Smooth muscle cell of the brain vasculature (primary cell): ENCODE data around the gene MRPL34.

ENCODE experiments used
- DNase-seq: peaks from one replicate; pipeline ENCODE4 v3.0.0-alpha.2; 2012; ENCODE audit warnings: low read depth, low spot score

MRPL34 gene

DNA sequence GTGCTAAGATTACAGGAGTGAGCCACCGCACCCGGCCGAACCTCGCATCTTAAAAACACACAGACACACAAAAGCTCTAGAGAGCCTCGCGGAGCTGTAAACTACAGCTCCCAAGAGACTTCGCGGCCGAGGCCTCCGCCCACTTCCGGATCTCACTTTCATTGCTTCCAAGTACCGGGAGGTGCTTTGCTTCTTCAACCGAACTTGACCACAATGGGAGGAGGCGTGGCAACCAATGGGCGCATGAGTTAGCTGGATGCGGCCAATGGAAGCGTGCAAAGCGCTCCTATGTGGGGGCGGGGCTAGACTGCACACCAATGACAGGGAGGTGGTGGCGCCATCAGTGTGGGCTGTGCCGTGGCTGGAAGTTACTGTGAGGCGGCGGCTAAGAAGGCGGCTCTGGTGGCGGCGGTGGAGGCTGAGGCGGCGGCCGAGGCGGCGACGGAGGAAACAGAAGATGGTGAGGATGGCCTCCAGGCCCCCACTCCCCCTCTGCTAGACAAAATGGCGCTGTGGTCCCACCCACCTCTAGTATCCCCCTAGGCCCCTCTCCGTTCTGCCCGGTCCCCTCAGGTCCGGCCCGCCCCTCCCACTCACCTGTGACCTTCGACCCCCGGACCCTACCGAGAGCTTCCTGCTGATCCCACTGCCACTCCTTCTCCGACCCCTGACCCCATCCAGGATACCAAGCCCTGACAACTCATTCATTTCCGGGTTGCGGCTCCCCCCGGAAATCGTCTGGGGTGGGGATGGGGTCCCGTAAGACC, 3.7 kb downstream of the MRPL34 start, which contains the start of gene DDA1:
DDA1 (plus strand) TSS at position 366 of the 767 bp plus-strand sequence; CDS start at position 458, 92 bp downstream.
- peak; percentile 100 for DNase-seq

DNA sequence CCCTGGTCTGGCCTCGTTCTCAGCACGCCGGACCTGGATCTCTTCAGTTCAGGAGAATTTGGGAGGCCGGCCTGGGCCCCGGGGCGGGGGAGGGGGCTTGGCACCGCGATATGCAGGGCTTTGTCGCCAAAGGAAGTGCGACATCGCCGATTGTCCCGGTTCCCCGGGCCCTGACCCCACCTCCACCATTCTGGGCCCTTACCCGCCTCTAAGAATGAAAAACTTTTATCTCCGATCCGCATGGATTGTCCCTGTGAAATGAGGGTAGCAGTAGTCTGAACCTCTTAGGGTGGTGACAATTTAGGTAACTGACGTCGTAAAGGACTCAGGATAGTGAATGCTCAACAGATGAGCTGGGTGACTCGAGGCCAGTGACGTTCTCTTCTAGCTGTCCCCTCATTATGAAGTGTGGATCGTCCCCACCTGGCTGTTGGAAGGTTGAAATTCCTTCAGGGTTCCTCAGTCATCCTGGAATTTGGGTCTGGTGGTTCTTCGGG, 4.3 kb downstream of the MRPL34 start:
- no peak for DNase-seq

DNA sequence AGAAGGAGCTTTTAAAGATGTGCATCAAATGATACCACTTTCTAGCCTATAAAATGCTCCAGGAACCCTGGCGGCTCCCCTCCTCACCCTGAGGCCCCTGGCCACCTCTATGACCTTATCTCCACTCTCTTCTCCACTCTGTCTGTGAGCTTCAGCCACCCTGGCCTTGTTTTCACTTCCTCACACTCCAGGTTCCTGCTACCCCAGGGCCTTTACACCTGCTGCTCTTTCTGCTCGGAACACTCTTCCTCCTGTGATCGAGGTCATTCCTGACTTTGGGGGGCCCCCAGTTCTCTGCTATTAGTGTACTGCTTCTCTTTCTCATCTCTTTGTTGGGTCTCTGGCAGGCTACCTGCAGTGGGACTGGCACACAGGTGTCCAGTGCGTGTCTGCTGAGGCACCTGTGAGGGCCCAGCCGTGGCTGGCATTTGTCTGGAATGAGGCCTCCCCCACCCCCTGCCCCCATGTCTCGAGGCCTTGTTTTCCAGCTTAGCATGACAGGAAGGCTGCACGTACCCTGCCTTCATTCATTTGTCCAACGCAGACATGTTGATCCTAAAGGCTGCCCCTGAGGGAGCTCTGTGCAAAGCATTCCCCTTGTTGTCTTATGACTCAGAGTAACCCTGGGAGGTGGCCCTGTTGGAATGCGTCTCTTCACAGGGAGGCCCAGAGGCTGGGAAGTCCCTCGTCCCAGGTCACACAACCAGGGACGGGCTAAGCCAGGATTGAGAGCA, 6.0 kb downstream of the MRPL34 start:
- no peak for DNase-seq

DNA sequence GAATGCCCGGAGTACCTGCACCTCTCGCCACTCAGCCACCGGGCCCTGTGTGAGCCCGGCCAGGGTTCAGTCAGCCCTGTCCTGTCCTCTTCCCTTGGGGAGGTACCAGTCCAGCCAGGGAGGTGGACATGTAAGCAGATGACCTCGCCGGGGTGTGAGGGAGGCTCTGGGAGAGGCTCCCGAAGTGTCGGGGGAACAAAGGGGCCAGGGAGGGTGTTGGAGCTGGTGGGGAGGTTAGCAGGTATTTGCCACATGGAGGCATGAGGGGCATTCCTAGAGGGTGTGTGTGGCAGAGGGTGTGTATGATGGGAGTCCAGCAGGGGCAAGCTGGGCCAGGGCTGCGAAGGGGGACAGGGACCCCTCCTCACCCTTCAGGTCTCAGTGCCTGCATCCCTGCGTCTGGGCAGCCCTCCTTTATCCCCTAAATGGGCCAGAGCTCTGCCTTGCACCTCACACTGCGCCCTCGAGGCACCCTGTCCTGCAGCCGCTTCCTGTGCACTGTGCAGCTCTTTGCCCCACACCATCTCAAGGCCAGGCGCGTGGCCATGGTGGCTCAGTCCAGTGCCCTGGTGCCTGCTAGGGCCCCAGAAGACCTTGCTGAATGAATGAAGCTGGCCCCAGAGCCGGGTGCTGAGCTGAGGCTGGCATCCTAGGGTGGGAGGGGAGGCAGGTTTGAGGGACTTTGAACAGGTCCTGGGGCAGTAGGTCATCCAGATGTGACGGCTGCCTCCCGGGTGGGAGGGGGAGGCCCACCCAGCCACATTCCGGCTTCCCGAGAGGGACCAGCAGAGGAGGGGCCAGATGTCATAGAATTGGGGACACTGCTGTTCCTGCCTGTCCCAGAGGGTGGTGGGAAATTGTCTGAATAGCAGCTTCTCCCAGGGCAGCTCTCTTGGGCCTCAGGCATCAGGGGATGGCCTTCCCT, 6.8 kb downstream of the MRPL34 start:
- DNase-seq: no peak

DNA sequence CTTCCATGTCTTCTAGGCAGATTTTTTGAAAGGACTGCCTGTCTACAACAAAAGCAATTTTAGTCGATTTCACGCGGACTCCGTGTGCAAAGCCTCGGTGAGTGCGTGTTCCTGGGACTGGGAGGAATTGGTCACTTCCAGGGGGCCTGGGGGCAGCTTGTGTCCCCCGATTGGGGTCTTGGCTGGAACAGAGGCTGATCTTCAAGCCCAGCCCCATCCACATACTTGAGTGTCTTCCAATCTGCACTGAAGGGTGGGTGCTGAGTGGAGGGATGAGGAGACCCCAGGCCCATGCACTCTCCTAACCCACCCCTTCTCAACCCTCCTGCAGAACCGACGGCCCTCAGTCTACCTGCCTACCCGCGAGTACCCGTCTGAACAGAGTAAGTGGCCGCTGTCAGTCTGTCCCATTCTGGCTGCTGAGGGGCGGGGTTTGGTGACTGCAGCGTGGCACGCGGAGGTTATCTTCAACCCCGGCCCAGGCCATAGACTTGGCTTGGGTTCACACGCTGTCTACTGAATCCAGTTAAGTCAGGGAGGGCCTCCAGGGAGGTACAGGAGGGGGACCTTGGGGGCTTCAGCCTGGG, 8.4 kb downstream of the MRPL34 start:
- no peak for DNase-seq

DNA sequence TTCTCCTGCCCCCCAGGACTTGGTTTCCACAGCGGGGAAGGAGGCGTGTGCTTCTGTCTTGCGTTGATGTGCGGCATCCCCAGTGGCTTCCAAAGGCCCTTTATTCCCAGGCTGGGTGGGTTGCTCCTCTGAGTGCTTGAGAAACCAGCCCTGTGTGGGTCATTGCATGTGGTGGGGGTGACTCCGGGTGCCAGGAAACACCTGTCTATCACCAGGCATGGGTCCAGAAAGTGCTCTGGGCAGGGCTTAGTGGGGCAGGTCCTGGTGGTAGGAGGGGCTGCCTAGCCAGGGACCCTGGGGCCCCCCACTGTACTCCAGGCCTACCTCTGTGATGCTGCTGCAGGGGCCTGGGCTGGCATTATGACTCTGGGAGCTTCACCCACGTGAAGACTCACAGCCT, 13.3 kb downstream of the MRPL34 start:
- DNase-seq: no peak

DNA sequence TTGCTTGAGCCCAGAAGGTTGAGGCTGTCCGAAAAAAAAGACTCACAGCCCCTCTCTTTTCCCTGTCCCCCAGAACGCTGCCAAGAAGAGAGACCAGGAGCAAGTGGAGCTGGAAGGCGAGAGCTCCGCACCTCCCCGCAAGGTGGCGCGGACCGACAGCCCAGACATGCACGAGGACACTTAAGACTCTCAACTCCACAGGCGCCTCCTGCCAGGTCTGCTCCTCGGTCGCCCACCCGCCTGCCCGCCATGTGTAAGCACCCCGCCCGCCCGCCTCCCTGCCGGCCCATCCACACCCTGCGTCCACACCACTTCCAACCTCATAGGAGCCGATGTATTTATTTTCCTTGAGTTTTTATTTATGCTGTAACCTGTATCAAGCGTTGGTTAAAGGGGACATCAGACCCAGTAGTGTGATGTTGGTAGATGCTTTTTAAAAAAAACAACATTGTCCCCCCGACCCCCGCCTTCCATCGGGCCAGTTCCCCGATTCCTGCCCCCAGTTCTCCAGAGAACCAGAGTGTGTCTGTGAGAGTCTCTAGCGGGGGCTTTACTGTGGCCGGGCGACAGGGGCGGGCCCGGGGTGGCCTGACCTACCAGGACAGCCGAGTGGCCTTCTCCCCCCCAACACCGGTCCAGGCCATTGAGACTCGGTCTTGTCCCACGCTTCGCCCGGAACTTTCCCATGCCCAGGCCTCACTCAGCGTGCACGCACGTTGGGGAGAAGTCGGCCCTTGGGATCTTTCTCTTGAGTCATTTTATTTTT, 14.0 kb downstream of the MRPL34 start:
- no peak for DNase-seq

DNA sequence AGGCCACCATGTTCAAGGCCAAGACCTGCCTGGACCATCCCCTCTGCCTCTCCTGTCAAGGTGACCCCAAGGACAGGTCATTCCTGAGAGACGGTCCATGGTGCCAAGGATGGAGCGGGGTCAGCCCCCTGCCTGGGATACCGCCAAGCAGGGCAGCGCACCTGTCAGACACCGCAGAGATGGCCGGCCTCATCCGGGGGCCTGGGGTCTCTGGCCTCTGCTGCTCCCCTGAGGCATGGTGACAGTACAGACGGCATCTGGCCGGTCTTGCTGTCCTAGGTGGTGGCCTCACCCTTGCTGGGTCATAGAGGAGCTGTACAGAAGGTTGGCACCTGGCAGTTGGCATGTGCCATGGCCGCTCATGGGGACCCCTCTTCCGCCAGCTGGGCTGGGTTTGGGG, 14.8 kb downstream of the MRPL34 start:
- no peak for DNase-seq

DNA sequence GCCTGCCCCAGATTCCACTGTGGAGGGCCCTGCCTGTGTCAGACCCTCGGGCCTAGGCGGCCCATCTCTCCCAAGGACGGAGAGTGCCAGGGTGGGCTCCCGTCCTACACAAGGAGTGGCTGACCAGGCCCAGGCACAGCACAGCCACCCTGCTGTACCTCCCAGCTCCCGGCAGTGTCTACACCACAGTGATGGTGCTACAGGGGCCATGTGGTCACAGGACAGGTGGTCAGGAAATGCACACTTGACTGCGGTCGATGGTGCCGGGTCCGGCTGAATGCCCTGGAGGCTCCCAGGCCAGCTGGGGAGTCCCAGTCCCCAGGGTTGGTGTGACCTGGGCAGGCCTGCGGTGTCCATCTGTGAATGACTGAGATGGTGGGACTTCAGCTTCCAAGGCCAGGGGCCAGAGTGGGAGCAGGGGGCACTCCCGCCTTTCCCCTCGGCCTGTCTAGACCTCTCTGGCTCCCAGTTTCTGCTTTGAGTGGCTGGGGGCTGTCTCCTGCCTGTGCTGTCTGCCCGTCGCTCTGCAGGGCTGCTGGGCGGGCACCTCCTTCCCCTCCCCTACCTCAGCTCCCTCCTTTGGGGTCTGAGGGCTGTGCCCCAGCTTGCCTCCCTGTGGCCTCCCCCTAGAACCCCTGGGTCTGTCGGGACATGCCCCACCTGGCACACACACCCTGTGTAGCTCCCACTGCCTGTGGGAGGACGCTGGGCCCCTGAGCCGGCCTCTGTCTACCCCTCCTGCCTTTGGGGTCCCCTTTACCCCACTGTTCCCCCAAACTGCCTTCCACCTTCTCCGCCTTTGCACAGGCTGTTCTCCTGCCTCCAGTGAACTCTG, 16.2 kb downstream of the MRPL34 start:
- no peak for DNase-seq

DNA sequence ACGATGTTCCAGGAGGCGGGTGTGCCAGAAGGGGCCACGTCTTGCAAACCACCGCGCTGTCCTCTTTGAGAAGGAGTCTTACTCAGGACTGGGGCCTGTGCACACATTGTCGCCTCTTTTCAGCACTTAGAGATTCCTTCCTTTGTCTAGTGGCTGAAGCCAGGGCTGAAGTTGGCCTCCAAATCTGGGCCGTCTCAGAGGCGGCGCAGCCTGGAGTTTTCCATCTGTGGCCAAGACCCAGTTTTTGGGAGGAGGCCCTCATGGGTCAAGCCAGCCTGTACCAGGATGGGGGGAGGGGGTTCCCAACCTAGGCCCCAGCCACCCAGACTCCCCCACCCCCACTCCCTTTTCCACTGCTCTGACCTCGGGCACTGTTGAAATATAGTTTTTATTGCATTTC, 17.2 kb downstream of the MRPL34 start:
- no peak for DNase-seq

DNA sequence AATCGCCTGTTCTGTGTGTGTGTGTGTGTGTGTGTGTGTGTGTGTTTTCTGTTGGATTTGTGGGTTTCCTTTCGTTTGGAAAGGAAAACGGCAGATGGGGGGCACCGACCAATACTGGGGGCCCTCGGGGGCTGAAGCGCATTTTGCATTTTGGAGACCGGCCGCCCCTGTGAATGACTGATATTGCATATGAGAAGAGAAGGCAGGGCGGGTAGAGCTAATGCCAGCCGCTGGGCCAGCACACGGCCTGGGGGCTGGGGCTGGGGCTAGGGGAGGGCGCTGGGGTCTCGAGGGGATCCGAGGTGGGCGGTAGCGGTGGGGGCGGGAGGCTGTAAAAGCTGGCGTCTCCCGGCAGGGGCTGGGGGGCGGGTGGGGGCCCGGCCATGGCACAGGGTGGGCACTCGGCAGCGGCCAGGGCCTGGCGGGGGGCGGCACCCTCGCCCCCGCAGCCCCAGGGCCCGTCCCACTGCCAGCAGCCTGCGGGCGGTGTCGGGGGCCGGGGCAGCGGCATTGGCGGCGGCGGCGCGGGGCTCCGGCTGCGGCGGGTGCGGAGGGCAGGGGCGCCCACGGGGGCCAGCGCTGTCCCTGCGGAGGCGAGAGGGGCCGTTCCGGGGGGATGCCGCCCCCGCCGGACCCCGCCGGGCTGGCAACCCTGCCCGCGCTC, 17.8 kb downstream of the MRPL34 start:
- no peak for DNase-seq

DNA sequence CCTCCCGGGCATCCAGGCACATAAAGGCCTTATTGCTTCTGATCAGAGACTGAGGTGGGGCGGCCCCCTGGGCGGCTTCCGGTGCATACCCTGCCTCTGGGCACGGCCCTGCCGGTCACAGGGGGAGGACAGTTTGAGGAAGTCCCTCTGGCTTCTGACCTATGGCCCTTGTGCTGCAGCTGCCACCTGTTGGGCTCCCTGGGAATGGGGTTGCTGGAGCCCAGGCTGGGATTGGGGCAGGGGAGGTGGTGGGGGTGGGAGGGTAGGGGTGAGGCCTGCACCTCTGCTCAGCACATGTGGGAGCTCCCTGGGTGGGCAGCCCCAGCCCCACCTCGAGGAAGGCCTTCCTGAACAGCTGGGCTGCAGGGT, 18.3 kb downstream of the MRPL34 start:
- DNase-seq: no peak

DNA sequence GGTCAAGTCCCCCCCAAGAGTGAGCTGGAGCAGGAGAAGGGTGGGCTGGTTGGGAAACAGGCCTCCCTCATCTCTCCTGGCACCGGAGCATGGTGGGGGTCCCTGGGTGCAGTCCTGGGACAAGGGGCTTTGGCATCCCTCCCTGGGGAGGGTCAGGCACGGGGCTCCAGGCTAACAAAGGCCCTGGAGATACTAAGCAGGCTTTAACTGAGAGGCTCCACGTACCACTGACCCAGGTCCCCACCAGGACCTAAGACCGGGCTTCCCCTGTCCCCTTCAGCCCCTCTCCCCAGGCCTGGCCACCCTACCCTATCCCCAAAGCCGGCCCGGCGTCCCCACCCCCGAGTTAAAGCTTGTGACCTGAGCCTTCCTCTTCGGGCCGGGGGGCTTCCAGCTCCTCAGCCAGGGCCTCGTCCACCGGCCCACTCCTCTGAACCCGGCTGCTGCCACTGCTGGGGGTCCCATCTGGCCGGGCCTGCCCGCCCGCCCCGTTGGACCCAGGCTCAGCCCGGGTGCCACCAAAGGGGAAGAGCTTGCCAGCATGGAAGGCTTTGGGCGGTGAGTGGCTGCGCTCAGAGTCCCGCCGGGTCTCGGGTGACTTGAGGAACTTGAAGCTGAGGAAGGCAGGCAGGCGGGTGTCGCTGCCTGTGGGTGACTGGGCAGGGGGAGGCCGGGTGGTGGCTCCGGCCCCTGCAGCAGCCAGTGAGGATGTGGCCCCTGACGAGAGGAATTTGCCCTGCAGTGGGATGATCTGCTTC, 18.9 kb downstream of the MRPL34 start:
- DNase-seq: no peak

DNA sequence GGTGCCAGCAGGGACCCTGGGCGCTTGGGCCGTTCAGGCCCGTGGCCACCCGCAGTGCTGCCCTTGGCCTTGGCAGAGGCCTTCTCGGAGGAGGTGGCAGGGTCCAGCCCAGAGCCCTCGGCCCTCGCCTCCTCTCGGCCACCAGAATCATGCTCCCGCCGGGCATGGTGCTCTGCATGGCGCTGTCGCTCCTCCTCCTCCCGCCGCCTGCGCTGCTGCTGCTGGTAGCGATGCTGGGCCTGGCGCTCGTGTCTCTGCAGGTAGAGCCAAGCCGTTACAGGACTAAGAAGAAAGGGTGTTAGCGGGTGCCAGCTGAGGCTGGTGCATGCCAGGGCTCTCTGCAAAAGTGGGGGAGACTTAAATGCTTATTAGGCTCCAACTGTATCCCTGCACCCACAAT, 19.5 kb downstream of the MRPL34 start:
- no peak for DNase-seq

DNA sequence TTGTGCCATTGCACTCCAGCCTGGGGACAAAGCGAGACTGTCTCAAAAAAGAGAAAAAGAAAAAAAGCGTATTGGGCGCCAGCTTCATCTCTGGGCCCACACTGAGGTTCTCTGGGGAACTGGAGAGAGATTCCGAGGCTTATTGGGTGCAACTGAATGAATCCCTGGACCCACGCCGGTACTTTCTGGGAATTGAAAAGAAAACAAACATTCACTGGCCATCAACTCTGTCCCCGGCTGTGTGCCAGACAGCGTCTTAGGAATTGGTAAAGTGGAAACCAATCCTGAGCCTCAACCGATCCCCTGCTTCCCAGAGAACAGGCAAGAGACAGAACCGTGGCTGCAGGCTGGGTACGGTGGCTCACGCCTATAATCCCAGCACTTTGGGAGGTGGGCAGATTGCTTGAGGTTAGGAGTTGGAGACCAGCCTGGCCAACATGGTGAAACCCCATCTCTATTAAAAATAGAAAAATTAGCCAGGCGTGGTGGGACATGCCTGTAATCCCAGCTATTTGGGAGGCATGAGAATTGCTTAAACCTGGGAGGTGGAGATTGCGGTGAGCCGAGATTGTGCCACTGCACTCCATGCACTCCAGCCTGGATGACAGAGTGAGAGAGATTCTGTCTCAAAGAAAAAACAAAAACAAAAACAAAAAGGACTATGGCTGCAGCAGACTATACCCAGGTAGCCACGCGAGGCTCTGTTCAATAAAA, 20.4 kb downstream of the MRPL34 start:
- DNase-seq: no peak

DNA sequence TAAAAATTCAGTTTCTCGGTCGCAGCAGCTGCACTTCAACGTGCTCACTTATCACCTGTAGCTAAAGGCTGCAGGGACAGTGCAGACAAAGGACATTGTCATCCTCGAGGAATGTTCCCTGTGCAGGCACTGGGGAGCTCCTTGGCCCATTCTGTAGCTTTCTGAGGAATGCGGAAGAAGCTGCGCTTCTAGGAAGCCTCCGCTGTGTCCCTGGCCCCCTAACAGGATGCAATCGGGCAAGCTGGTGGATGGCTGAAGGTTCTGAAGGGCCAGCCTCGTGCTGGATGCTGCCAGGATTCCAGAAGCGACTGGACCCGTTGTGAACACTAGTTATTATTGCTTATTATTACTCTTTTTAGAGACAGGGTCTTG, 20.9 kb downstream of the MRPL34 start:
- DNase-seq: no peak

DNA sequence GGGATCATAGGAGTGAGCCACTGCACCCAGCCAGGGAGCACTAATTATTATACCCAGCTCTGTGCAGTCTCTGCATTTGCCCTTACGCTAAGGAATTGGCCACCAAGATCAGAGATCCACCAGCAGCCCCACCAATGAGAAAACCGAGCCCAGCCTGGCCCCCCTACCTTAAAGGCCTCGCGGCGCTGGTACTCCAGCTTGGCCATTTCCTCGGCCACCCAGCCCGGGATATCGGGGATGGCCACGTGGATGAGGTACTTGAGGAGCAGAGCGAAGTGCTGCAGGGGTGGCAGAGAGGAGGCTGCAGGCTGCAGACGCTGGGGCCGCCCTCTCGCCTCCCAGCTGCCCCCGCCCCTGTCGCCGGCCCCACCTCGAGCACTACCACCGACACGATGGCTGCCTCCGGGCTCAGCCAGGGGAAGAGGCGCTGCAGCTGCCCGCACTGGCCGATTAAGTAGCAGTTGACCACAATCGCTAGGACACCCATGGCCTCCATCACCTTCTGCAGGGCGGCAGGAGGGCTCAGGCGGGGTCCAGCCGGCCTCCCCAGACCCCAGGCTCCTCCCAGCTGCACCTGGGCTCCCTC, 21.5 kb downstream of the MRPL34 start:
- no peak for DNase-seq
